Breast epithelium (tissue), 3 donors: Measurements from ENCODE around the gene BRD2.

Experiments
- POLR2A ChIP-seq: fragments of 450-650 bp; IDR thresholded peaks from one replicate; pipeline ENCODE4 v1.6.1; 2016; ENCODE audit warnings: antibody characterized with exemption, mild to moderate bottlenecking, moderate library complexity
- TF ChIP-seq, protein P1 (sequence below), 3 donors: fragments of 450-650 bp; IDR thresholded peaks; one replicate each; pipeline ENCODE4 v1.5.1; 2016 to 2017; ENCODE audit warnings: antibody characterized with exemption in 3 of 3, mild to moderate bottlenecking in 3 of 3, moderate library complexity in 3 of 3

DNA sequence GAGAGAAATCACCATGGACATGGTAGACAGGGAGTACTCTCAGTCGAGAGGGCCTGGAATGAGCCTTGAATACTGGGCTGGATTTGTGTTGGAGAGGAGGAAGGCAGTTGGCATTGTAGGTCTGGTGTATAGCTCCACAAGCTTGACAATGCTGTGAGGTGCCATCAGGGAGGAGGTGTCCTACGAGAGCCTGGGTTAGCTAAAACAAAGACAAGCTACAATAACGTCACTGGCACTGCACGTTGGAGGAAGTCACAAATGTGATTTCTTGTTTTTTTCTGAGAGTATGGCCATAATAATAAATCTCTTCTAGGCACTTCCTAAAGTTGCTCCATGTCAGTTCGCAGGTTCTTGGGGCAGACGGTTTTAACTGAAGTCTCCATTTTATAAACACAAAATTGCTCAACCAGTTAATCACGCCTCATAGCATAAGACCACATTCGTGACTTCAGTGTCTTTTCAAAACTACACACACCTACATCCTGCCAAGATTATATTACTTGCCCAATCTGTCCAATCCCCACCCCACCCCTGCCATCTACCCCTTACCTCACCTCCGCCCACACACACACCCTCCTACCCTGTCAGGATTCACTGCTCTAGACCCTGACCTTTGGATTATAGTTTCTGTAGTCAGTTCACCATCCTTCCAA is 23.2 kb upstream of the BRD2 start:
- no peak for TF ChIP-seq POLR2A
- TF ChIP-seq, protein P1, sequence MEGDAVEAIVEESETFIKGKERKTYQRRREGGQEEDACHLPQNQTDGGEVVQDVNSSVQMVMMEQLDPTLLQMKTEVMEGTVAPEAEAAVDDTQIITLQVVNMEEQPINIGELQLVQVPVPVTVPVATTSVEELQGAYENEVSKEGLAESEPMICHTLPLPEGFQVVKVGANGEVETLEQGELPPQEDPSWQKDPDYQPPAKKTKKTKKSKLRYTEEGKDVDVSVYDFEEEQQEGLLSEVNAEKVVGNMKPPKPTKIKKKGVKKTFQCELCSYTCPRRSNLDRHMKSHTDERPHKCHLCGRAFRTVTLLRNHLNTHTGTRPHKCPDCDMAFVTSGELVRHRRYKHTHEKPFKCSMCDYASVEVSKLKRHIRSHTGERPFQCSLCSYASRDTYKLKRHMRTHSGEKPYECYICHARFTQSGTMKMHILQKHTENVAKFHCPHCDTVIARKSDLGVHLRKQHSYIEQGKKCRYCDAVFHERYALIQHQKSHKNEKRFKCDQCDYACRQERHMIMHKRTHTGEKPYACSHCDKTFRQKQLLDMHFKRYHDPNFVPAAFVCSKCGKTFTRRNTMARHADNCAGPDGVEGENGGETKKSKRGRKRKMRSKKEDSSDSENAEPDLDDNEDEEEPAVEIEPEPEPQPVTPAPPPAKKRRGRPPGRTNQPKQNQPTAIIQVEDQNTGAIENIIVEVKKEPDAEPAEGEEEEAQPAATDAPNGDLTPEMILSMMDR (IDR thresholded peaks at IDR 0.05): no peak
